H1 (cell line): ENCODE data around the gene OR4M1. TPM values are rescaled to one million over a fixed set of nuclear protein-coding genes. Genes with fewer than 3 reads are reported as not detected.

ENCODE experiments used
- polyA plus RNA-seq, 7 experiments: library from polyadenylated mRNA; depleted of rRNA in 3 of 7; stranded (reverse) in 5 of 7; unstranded in 2 of 7; fragments of >200 nt in 5 of 7; fragments of 200-250 nt in 2 of 7; gene quantifications; 1 replicate in 5 of 7; 2 replicates in 1 of 7; 4 replicates in 1 of 7; pipeline versions ENCODE4 v1.2.1 to v1.2.3, GENCODE V29; 2011 to 2013; ENCODE audit warnings: missing spikeins in 2 of 7, mixed read lengths in 2 of 7
- total RNA-seq: library from RNA; stranded (reverse); fragmentation: NEBNext Ultra II Directional; extraction: Animal tissue kit (Norgen Biotek cat#: 25700); gene quantifications from 2 replicates; pipeline ENCODE4 v1.2.1, GENCODE V29; 2021

OR4M1 gene
- total and polyA plus RNA-seq, 2 of the 8 experiments (the other 6 are each of a cell fraction or from before 2014, with no cell fraction given): not detected

Other genes with a start within 250 kb of the OR4M1 start
- gene OR11H2, start 59.6 kb upstream of the OR4M1 start, total RNA-seq: not detected in 2 replicates
- gene OR11H2, start 59.6 kb upstream of the OR4M1 start, polyA plus RNA-seq (2011; rRNA removed): not detected in 2 replicates
- not detected in 2 replicates for gene OR4Q3, start 29.9 kb upstream of the OR4M1 start, total RNA-seq
- gene OR4Q3, start 29.9 kb upstream of the OR4M1 start, polyA plus RNA-seq (2011; rRNA removed): not detected in 2 replicates
- gene OR4N2, start 30.3 kb downstream of the OR4M1 start, total RNA-seq: not detected in 2 replicates
- not detected in 2 replicates for gene OR4N2, start 30.3 kb downstream of the OR4M1 start, polyA plus RNA-seq (2011; rRNA removed)
- not detected in 2 replicates for gene OR4K2, start 101.6 kb downstream of the OR4M1 start, total RNA-seq
- gene OR4K2, start 101.6 kb downstream of the OR4M1 start, polyA plus RNA-seq (2011; rRNA removed): not detected in 2 replicates
- gene OR4K5, start 147.1 kb downstream of the OR4M1 start, total RNA-seq: not detected in 2 replicates
- not detected in 2 replicates for gene OR4K5, start 147.1 kb downstream of the OR4M1 start, polyA plus RNA-seq (2011; rRNA removed)
- gene OR4K1, start 157.4 kb downstream of the OR4M1 start, total RNA-seq: not detected in 2 replicates
- not detected in 2 replicates for gene OR4K1, start 157.4 kb downstream of the OR4M1 start, polyA plus RNA-seq (2011; rRNA removed)
- gene OR4K15, start 202.1 kb downstream of the OR4M1 start, total RNA-seq: not detected in 2 replicates
- not detected in 2 replicates for gene OR4K15, start 202.1 kb downstream of the OR4M1 start, polyA plus RNA-seq (2011; rRNA removed)
- not detected in 2 replicates for gene OR4Q2, start 228.7 kb downstream of the OR4M1 start, total RNA-seq
- gene OR4Q2, start 228.7 kb downstream of the OR4M1 start, polyA plus RNA-seq (2011; rRNA removed): not detected in 2 replicates
- gene OR4K14, start 245.8 kb downstream of the OR4M1 start, total RNA-seq: not detected in 2 replicates
- not detected in 2 replicates for gene OR4K14, start 245.8 kb downstream of the OR4M1 start, polyA plus RNA-seq (2011; rRNA removed)